MV-4-11 (cell line): ENCODE results near the gene EIF4ENIF1.
A peak's percentile ranks its signal among the peaks of the same experiment; 100 is the strongest.
"Not testable (repeated sequence)": the region's sequence is repeated elsewhere in the genome, so short reads cannot be mapped to it uniquely, and the experiment has no call there.

Experiments
- DNase-seq: peaks from one replicate; lab custom pipeline; 2025; lab: John Stamatoyannopoulos, UW

Gene EIF4ENIF1

GRCh38 chr22:31442768-31443489 lies 46.7 kb downstream of the EIF4ENIF1 start:
- no peak for DNase-seq

GRCh38 chr22:31441652-31442051 lies 48.0 kb downstream of the EIF4ENIF1 start:
- no peak for DNase-seq

DNA sequence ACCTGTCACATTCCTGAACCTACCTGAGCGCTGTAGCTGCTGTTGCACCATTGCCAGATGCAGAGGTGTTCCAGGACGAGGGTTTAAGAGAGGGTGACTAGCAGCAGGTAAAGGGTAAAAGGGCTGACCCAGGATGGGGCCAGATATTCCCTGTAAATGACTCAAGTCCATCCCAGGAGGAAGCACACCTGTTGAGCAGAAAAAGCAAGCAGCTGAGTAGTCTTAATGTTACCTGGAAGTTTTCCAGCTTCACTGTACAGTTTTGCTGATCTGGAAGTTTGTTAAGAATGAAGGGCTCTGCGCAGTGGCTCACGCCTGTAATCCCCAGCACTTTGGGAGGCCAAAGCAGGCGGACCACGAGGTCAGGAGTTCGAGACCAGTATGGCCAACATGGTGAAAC lies 49.0 kb downstream of the EIF4ENIF1 start:
- no peak for DNase-seq

GRCh38 chr22:31439808-31440207 lies 49.8 kb downstream of the EIF4ENIF1 start:
- DNase-seq: no peak

GRCh38 chr22:31436132-31436531 lies 53.5 kb downstream of the EIF4ENIF1 start:
- no peak for DNase-seq

DNA sequence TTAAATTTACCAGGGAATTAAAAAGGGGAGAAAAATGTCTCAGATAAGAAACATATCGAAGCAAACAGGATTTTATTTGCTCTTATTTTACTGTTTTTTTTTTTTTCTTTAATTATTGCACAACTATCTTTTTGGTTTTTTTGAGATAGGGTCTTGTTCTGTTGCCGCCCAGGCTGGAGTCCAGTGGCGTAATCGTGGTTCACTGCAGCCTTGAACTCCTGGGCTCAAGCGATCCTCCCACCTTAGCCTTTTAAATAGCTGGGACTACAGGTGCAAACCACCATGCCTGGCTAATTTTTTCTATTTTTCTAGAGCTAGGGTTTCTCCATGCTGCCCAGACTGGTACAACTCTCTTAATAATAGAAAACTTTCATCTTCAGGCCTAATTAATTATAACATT lies 57.7 kb downstream of the EIF4ENIF1 start:
- no peak for DNase-seq

- DNase-seq: no peak
Observed at GRCh38 chr22:31425331-31426050, 64.2 kb downstream of the EIF4ENIF1 start.

DNA sequence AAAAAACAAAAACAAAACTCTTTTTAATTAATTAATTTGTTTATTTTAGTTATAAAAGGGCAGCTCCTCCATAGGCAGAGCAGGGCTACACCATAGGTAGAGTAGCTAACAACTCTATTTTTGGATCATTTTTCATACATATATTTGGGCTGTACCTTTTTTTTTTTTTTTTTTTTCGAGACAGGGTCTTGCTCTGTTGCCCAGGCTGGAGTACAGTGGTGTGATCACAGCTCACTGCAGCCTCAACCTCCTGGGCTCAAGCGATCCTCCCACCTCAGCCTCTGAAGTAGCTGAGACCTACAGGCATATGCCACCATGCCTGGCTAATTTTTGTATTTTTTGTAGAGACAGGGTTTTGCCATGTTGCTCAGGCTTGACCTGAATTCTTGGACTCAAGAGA lies 87.3 kb downstream of the EIF4ENIF1 start:
- not testable (repeated sequence) for DNase-seq

DNA sequence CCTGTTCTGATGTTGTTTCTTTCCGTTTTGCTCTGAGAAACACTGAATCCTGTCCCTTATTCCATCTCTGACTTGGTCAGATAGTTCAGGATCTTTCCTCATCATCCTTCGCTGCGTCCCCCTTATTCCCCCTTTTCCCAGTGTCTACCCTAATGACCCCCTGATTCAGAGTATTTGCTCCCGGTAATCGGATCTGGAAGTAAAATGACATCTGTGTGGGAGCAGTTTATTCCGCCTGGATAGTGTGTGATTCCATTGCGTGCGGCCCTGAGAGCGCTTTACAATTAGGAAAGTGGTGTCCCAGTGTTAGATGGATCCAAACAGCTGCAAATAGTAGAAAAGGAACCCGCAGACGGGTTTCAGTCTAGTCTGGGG lies 89.6 kb downstream of the EIF4ENIF1 start:
- no peak for DNase-seq

- peak; percentile 94 for DNase-seq
Observed at GRCh38 chr22:31399211-31400022, 90.2 kb downstream of the EIF4ENIF1 start, which contains the start of gene DRG1. Gene DRG1, plus strand, starts transcription at chr22:31399604. Its CDS starts 80 bp downstream, at chr22:31399684.

GRCh38 chr22:31398231-31398630 lies 91.4 kb downstream of the EIF4ENIF1 start:
- peak; percentile 11 for DNase-seq

DNA sequence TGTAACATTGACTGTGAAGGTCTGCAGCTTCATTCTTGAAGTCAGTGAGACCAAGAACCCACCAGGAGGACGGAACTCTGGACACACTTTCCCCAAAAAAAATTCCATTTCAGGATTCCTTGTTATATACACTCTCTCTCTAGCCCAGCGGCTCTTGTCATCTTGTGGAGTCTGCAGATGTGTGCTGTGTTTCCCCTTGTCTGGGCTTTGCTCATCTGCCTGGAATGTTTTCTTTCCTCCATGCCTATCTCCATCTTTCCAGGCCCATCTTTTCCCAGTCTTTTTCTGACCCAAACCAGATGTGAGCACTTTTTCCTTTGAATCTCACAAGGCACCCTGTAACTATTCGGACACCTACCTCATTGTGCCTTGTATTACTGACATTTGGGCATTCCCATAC lies 95.3 kb downstream of the EIF4ENIF1 start:
- no peak for DNase-seq

GRCh38 chr22:31393893-31394292 lies 95.7 kb downstream of the EIF4ENIF1 start:
- DNase-seq: no peak
